Measurements from ENCODE around the gene ADAMTS2.
"Not testable (repeated sequence)": the region's sequence is repeated elsewhere in the genome, so short reads cannot be mapped to it uniquely, and the experiment has no call there.

The ADAMTS2 gene

DNA sequence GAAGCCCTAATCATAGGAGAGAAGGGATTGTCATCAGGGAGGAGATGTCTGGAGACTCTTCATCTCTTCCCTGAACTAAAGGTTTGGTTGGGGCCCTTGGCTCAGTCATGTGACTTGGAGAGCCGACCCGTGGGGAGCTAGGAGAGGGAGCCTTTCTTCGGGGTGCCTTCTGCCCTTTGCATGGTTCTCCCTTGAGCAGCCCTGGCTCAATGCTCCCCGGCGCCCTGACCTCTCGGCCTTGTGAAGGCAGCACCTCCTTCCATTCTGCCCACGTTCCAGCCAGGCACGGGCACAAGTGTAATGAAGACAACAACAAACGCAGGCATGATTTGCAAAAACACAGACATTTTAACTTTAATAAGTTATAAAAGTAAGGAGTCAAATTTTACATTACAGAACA, 234.7 kb downstream of the ADAMTS2 start:
- H3K27me3 ChIP-seq (ENCODE audit: low read depth), result no peaks in the 10 kb centered on the region
- H3K36me3 ChIP-seq (replicated peaks), result no peaks in the 10 kb centered on the region
- H3K4me3 ChIP-seq, result no peak overlapping the region
- in situ Hi-C loops (cut with MboI; ENCODE audit: low sequenced_read_pairs), result no loop called here
- H3K9me3 ChIP-seq, result no peaks in the 10 kb centered on the region
- H3K4me1 ChIP-seq, result no peaks in the 10 kb centered on the region
- no peak for DNase-seq (ENCODE audit: low spot score in 2 of 2)

DNA sequence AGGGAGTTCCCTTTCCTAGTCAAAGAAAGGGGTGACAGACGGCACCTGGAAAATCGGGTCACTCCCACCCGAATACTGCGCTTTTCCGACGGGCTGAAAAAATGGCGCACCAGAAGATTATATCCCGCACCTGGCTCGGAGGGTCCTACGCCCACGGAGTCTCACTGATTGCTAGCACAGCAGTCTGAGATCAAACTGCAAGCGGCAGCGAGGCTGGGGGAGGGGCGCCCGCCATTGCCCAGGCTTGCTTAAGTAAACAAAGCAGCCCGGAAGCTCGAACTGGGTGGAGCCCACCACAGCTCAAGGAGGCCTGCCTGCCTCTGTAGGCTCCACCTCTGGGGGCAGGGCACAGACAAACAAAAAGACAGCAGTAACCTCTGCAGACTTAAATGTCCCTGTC, 244.0 kb downstream of the ADAMTS2 start:
- H3K4me1 ChIP-seq; DNase-seq (ENCODE audit: low spot score in 2 of 2); H3K4me3 ChIP-seq; H3K9me3 ChIP-seq; in situ Hi-C loops (cut with MboI; ENCODE audit: low sequenced_read_pairs); H3K36me3 ChIP-seq (replicated peaks); H3K27me3 ChIP-seq (ENCODE audit: low read depth): not testable (repeated sequence)

DNA sequence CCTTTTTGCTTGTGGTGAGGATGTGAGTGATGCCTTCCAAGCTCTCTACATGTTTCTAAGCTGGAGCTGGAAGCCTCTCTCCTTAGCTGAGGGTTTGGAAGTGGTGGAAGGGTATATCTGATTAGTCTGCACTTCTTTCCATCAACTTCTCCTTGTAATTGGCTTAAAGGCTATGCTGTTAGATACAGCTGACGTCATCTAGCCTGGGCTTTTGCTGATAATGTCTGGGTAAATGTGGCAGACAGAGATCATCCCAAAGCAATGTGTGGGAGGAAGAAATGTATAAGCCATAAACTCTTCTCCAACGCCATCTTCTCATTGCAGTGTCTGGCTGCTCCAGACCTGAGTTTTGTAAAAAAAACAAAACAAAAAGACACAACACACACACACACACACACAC, 255.8 kb downstream of the ADAMTS2 start:
- H3K4me3 ChIP-seq, result no peak overlapping the region
- H3K9me3 ChIP-seq, result peaks cover 3% of the 10 kb centered on the region; the same call in 1 of the 2 replicates
- no peaks in the 10 kb centered on the region for H3K36me3 ChIP-seq (replicated peaks)
- no peaks in the 10 kb centered on the region for H3K27me3 ChIP-seq (ENCODE audit: low read depth)
- DNase-seq (ENCODE audit: low spot score in 2 of 2), result no peak
- in situ Hi-C loops (cut with MboI; ENCODE audit: low sequenced_read_pairs), result no loop called here
- H3K4me1 ChIP-seq, result no peaks in the 10 kb centered on the region

DNA sequence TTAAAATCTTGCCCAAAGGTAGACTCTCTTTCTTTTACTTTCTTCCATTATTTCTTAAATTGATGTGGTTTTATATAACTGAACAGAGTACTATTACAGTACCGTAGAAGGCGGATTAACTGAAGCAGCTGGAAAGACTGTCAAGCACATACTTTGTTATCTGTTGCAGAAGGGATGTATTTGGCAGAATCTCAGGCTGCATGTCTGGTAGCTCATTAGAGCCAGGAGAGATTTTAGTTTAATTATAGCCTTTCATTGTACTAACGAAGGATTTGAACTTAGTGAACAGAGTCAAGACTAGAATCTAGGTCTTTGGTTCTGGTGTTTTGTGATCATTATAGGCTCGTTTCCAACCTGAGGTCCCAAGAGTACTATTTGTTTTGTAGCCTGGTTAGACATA, 264.5 kb downstream of the ADAMTS2 start:
- Histone ChIP-seq H3K4me1 (no peaks in the 10 kb centered on the region), H3K9me3 (peaks cover 10% of the 10 kb centered on the region), H3K4me3 (no peak overlapping the region), H3K36me3 (replicated peaks) (no peaks in the 10 kb centered on the region), H3K27me3 (ENCODE audit: low read depth) (no peaks in the 10 kb centered on the region)
- no peak for DNase-seq (ENCODE audit: low spot score in 2 of 2)
- in situ Hi-C loops (cut with MboI; ENCODE audit: low sequenced_read_pairs), result no loop called here

GRCh38 chr5:179079165-179079987, 265.9 kb downstream of the ADAMTS2 start:
- H3K27me3 ChIP-seq (ENCODE audit: low read depth), result no peaks in the 10 kb centered on the region
- H3K4me1 ChIP-seq, result no peaks in the 10 kb centered on the region
- no peak overlapping the region for H3K4me3 ChIP-seq
- no peaks in the 10 kb centered on the region for H3K36me3 ChIP-seq (replicated peaks)
- peaks cover 10% of the 10 kb centered on the region for H3K9me3 ChIP-seq
- in situ Hi-C loops (cut with MboI; ENCODE audit: low sequenced_read_pairs), result no loop called here
- DNase-seq (ENCODE audit: low spot score in 2 of 2), result no peak

- H3K27me3 ChIP-seq (ENCODE audit: low read depth), result no peaks in the 10 kb centered on the region
- H3K4me3 ChIP-seq, result no peak overlapping the region
- H3K4me1 ChIP-seq, result no peaks in the 10 kb centered on the region
- DNase-seq (ENCODE audit: low spot score in 2 of 2), result no peak
- H3K36me3 ChIP-seq (replicated peaks), result no peaks in the 10 kb centered on the region
- in situ Hi-C loops (cut with MboI; ENCODE audit: low sequenced_read_pairs), result no loop called here
- H3K9me3 ChIP-seq, result no peaks in the 10 kb centered on the region; the same call in 1 of the 2 replicates
These were observed 279.6 kb downstream of the ADAMTS2 start for GRCh38 chr5:179065703-179066102.

- H3K36me3 ChIP-seq (replicated peaks), result no peaks in the 10 kb centered on the region
- no peaks in the 10 kb centered on the region for H3K27me3 ChIP-seq (ENCODE audit: low read depth)
- no peak overlapping the region for H3K4me3 ChIP-seq
- H3K4me1 ChIP-seq, result no peaks in the 10 kb centered on the region
- no peak for DNase-seq (ENCODE audit: low spot score in 2 of 2)
- H3K9me3 ChIP-seq, result no peaks in the 10 kb centered on the region
- in situ Hi-C loops (cut with MboI; ENCODE audit: low sequenced_read_pairs), result no loop called here
These were observed 284.2 kb downstream of the ADAMTS2 start for GRCh38 chr5:179061025-179061424.

All from HAP-1 (cell line).